Measurements from ENCODE around the gene FUT7.

Gene FUT7

GRCh38 chr9:137031904-137032640 lies at the start of gene FUT7:
TSS of gene FUT7 (minus strand) at chr9:137032088. CDS start at chr9:137031991, 97 bp downstream.
- no peak for TF ChIP-seq TAF1 (IDR thresholded peaks at IDR 0.05; ENCODE audit: low read depth)
- no peak for TF ChIP-seq NFIC (IDR thresholded peaks at IDR 0.05)
- no peak for TF ChIP-seq EGR1 (IDR thresholded peaks at IDR 0.05)
- no peak for TF ChIP-seq TCF12 (IDR thresholded peaks at IDR 0.05; ENCODE audit: low read depth)
- TF ChIP-seq FOXM1 (IDR thresholded peaks at IDR 0.05; ENCODE audit: borderline replicate concordance, low read depth) = no peak
- no peak for TF ChIP-seq CREB1 (IDR thresholded peaks at IDR 0.05; ENCODE audit: low read depth)
- TF ChIP-seq TEAD4 (IDR thresholded peaks at IDR 0.05) = no peak
- TF ChIP-seq MAX (IDR thresholded peaks at IDR 0.05) = no peak
- TF ChIP-seq EP300 (IDR thresholded peaks at IDR 0.05; ENCODE audit: borderline replicate concordance) = no peak
- TF ChIP-seq YY1 (IDR thresholded peaks at IDR 0.05; ENCODE audit: low read depth) = no peak
- TF ChIP-seq RAD21 (IDR thresholded peaks at IDR 0.05; ENCODE audit: low read depth) = no peak
- TF ChIP-seq CEBPB (IDR thresholded peaks at IDR 0.05) = no peak
- no peak for TF ChIP-seq ZBTB7A (IDR thresholded peaks at IDR 0.05; ENCODE audit: low read depth)
- no peak for TF ChIP-seq REST (IDR thresholded peaks at IDR 0.05; ENCODE audit: low read depth)
- TF ChIP-seq USF1 (IDR thresholded peaks at IDR 0.05) = no peak

- no peak for TF ChIP-seq CEBPB (IDR thresholded peaks at IDR 0.05)
- TF ChIP-seq USF1 (IDR thresholded peaks at IDR 0.05) = no peak
- TF ChIP-seq EP300 (IDR thresholded peaks at IDR 0.05; ENCODE audit: borderline replicate concordance) = no peak
- TF ChIP-seq NFIC (IDR thresholded peaks at IDR 0.05) = no peak
- no peak for TF ChIP-seq YY1 (IDR thresholded peaks at IDR 0.05; ENCODE audit: low read depth)
- no peak for TF ChIP-seq REST (IDR thresholded peaks at IDR 0.05; ENCODE audit: low read depth)
- TF ChIP-seq TCF12 (IDR thresholded peaks at IDR 0.05; ENCODE audit: low read depth) = no peak
- TF ChIP-seq CREB1 (IDR thresholded peaks at IDR 0.05; ENCODE audit: low read depth) = no peak
- no peak for TF ChIP-seq EGR1 (IDR thresholded peaks at IDR 0.05)
- TF ChIP-seq RAD21 (IDR thresholded peaks at IDR 0.05; ENCODE audit: low read depth) = no peak
- TF ChIP-seq FOXM1 (IDR thresholded peaks at IDR 0.05; ENCODE audit: borderline replicate concordance, low read depth) = no peak
- TF ChIP-seq ZBTB7A (IDR thresholded peaks at IDR 0.05; ENCODE audit: low read depth) = no peak
- no peak for TF ChIP-seq TEAD4 (IDR thresholded peaks at IDR 0.05)
- no peak for TF ChIP-seq MAX (IDR thresholded peaks at IDR 0.05)
- TF ChIP-seq TAF1 (IDR thresholded peaks at IDR 0.05; ENCODE audit: low read depth) = no peak
These were observed 48.6 kb upstream of the FUT7 start for GRCh38 chr9:137080260-137081122.

GRCh38 chr9:137079401-137079787 lies 47.5 kb upstream of the FUT7 start:
- TF ChIP-seq RAD21 (IDR thresholded peaks at IDR 0.05; ENCODE audit: low read depth) (no peak), EP300 (IDR thresholded peaks at IDR 0.05; ENCODE audit: borderline replicate concordance) (no peak), YY1 (IDR thresholded peaks at IDR 0.05; ENCODE audit: low read depth) (no peak), MAX (IDR thresholded peaks at IDR 0.05) (no peak), REST (IDR thresholded peaks at IDR 0.05; ENCODE audit: low read depth) (no peak), CEBPB (IDR thresholded peaks at IDR 0.05) (no peak), USF1 (IDR thresholded peaks at IDR 0.05) (no peak), TCF12 (IDR thresholded peaks at IDR 0.05; ENCODE audit: low read depth) (no peak), TAF1 (IDR thresholded peaks at IDR 0.05; ENCODE audit: low read depth) (no peak), FOXM1 (IDR thresholded peaks at IDR 0.05; ENCODE audit: borderline replicate concordance, low read depth) (no peak), TEAD4 (IDR thresholded peaks at IDR 0.05) (no peak)
